ENCODE results near the gene GNAS. TPM values are rescaled to one million over a fixed set of nuclear protein-coding genes. Genes with fewer than 3 reads are reported as not detected.
"Not testable (repeated sequence)": the region's sequence is repeated elsewhere in the genome, so short reads cannot be mapped to it uniquely, and the experiment has no call there.

GNAS gene
- total RNA-seq, 2 experiments from 2014 or later, result 1,245 to 1,317 TPM

DNA sequence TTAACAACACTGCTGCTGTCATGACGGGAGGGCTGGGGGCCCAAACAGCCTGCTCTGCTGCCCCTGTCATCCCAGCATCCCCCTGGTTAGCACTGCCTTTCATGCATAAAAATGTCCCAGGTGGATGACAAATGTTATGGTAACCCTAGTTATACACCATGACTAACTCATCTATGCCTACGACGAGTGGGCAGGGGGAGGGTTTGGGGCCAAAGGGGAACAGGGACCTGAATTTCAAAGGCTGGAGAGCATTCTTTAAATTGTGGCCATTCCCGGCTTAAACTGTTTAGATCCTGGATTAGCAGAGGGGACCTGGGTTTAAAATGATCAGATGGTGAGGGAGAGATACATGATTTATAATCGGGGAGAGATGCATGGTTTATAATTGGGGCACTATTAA is 26.2 kb upstream of the GNAS start:
- POLR2A ChIA-PET, result no interaction called here
- intact Hi-C loops (cut with DNase I, micrococcal nuclease), result no loop called here

DNA sequence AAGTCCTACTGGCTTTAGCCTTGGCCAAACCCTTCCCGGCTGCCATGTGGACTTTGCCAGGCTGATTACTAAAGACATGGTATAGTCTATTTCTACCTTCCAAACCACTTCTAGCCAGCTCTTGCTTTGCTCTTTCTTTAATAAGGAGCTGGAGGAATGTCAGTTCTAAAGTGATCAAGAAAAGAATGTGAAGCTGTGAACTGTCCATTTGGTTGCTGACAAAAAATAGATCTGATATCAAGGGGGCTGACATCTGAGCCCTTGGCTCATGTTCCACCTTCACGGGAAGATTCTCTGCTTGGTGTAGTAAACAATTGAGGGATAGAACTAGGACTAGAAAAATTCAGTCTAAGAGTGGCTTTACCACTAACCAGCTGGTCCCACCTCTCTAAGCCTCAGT is 24.4 kb upstream of the GNAS start:
- no peaks in the 10 kb centered on the region for H3K9me3 Mint-ChIP-seq
- no peak for DNase-seq
- Histone ChIP-seq H3K4me3 (ENCODE audit: low read length) (no peak overlapping the region), H3K9me3 (ENCODE audit: control insufficient read depth in 1 of 2, insufficient read depth in 1 of 2, low read length in 2 of 2) (no peaks in the 10 kb centered on the region), H3K36me3 (ENCODE audit: insufficient read depth, low read length) (no peaks in the 10 kb centered on the region), H3K27me3 (ENCODE audit: control insufficient read depth in 1 of 2, insufficient read depth in 2 of 2, low read length in 2 of 2) (peaks cover 0 to 3% of the 10 kb centered on the region in 2 experiments), H3K27ac (ENCODE audit: low read depth in 1 of 2, low read length in 2 of 2) (no peak overlapping the region), H3K4me1 (ENCODE audit: insufficient read depth, low read length) (no peaks in the 10 kb centered on the region)
- no peak overlapping the region for H3K27ac Mint-ChIP-seq
- ChIA-PET CTCF (no interaction called here), POLR2A (no interaction called here)
- intact Hi-C loops (cut with DNase I, micrococcal nuclease), result no loop called here
- H3K4me1 Mint-ChIP-seq (ENCODE audit: low read depth), result no peaks in the 10 kb centered on the region
- no peaks in the 10 kb centered on the region for H3K36me3 Mint-ChIP-seq (ENCODE audit: low read depth)
- TF ChIP-seq, protein P1, sequence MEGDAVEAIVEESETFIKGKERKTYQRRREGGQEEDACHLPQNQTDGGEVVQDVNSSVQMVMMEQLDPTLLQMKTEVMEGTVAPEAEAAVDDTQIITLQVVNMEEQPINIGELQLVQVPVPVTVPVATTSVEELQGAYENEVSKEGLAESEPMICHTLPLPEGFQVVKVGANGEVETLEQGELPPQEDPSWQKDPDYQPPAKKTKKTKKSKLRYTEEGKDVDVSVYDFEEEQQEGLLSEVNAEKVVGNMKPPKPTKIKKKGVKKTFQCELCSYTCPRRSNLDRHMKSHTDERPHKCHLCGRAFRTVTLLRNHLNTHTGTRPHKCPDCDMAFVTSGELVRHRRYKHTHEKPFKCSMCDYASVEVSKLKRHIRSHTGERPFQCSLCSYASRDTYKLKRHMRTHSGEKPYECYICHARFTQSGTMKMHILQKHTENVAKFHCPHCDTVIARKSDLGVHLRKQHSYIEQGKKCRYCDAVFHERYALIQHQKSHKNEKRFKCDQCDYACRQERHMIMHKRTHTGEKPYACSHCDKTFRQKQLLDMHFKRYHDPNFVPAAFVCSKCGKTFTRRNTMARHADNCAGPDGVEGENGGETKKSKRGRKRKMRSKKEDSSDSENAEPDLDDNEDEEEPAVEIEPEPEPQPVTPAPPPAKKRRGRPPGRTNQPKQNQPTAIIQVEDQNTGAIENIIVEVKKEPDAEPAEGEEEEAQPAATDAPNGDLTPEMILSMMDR (IDR thresholded peaks at IDR 0.05), result no peak
- H3K4me3 Mint-ChIP-seq, result no peak overlapping the region
- peaks cover 14% of the 10 kb centered on the region for H3K27me3 Mint-ChIP-seq
- ATAC-seq (ENCODE audit: poor library complexity), result no peak

More for the DNA sequence above, 26.2 kb upstream of the GNAS start:
- no peaks in the 10 kb centered on the region for H3K36me3 Mint-ChIP-seq (ENCODE audit: low read depth)
- CTCF ChIA-PET, result no interaction called here
- Histone ChIP-seq H3K36me3 (ENCODE audit: insufficient read depth, low read length) (no peaks in the 10 kb centered on the region), H3K27ac (ENCODE audit: low read depth in 1 of 2, low read length in 2 of 2) (no peak overlapping the region), H3K4me1 (ENCODE audit: insufficient read depth, low read length) (no peaks in the 10 kb centered on the region), H3K27me3 (ENCODE audit: control insufficient read depth in 1 of 2, insufficient read depth in 2 of 2, low read length in 2 of 2) (no peaks in the 10 kb centered on the region), H3K9me3 (ENCODE audit: control insufficient read depth in 1 of 2, insufficient read depth in 1 of 2, low read length in 2 of 2) (peaks cover 0 to under 1% of the 10 kb centered on the region in 2 experiments), H3K4me3 (ENCODE audit: low read length) (no peak overlapping the region)
- H3K27me3 Mint-ChIP-seq, result no peaks in the 10 kb centered on the region
- ATAC-seq (ENCODE audit: poor library complexity) (no peak), DNase-seq (no peak)
- TF ChIP-seq, protein P1 (IDR thresholded peaks at IDR 0.05), result no peak
- H3K4me3 Mint-ChIP-seq, result no peak overlapping the region
- H3K4me1 Mint-ChIP-seq (ENCODE audit: low read depth), result no peaks in the 10 kb centered on the region
- H3K9me3 Mint-ChIP-seq, result no peaks in the 10 kb centered on the region
- no peak overlapping the region for H3K27ac Mint-ChIP-seq

DNA sequence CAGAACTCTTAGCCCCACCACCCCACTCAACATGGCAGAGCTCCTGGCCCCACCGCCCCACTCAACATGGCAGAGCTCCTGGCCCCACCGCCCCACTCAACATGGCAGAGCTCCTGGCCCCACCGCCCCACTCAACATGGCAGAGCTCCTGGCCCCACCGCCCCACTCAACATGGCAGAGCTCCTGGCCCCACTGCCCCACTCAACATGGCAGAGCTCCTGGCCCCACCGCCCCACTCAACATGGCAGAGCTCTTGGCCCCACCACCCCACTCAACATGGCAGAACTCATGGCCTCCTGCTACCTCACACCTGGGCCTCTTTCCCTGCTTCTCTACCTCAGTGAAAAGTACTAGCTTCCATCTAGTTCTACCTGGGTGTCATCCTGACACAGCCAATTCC is 23.7 kb upstream of the GNAS start:
- CTCF ChIA-PET; intact Hi-C loops (cut with DNase I, micrococcal nuclease); H3K4me1 ChIP-seq (ENCODE audit: insufficient read depth, low read length): not testable (repeated sequence)

DNA sequence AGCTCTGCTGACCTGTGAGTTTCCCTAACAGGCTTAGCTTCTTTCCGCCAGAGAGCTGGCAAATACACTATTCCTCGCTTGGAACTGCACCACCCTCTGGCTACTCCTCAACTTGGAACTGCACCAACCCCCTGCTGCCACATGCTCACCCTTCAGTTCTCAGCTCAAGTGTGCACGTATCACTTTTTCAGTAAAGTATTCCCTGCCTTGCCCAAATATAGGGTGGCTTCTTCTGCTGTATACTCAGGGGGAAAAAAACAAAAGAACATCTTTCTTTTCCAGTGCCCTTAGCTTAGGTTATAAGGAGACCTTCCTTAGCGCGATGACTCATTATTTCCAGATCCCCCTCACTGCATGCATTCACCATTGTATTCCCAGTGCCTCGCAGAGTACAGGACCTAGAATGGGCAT is 23.0 kb upstream of the GNAS start:
- no peaks in the 10 kb centered on the region for H3K4me1 Mint-ChIP-seq (ENCODE audit: low read depth)
- H3K4me3 Mint-ChIP-seq, result no peak overlapping the region
- no peak for DNase-seq
- peaks cover 0 to 6% of the 10 kb centered on the region in 2 experiments for H3K27me3 ChIP-seq (ENCODE audit: control insufficient read depth in 1 of 2, insufficient read depth in 2 of 2, low read length in 2 of 2)
- no peaks in the 10 kb centered on the region for H3K36me3 ChIP-seq (ENCODE audit: insufficient read depth, low read length)
- no peaks in the 10 kb centered on the region for H3K9me3 Mint-ChIP-seq
- H3K27ac Mint-ChIP-seq, result no peak overlapping the region
- intact Hi-C loops (cut with DNase I, micrococcal nuclease), result no loop called here
- H3K27me3 Mint-ChIP-seq, result peaks cover 28% of the 10 kb centered on the region
- ATAC-seq (ENCODE audit: poor library complexity), result no peak
- no peaks in the 10 kb centered on the region for H3K4me1 ChIP-seq (ENCODE audit: insufficient read depth, low read length)
- no peak overlapping the region for H3K27ac ChIP-seq (ENCODE audit: low read depth in 1 of 2, low read length in 2 of 2)
- ChIA-PET CTCF (no interaction called here), POLR2A (no interaction called here)
- no peak overlapping the region for H3K4me3 ChIP-seq (ENCODE audit: low read length)
- no peaks in the 10 kb centered on the region for H3K36me3 Mint-ChIP-seq (ENCODE audit: low read depth)
- H3K9me3 ChIP-seq (ENCODE audit: control insufficient read depth in 1 of 2, insufficient read depth in 1 of 2, low read length in 2 of 2), result no peaks in the 10 kb centered on the region
- TF ChIP-seq, protein P1 (IDR thresholded peaks at IDR 0.05), result no peak

More for the DNA sequence above, 23.7 kb upstream of the GNAS start:
- H3K27me3 ChIP-seq (ENCODE audit: control insufficient read depth in 1 of 2, insufficient read depth in 2 of 2, low read length in 2 of 2); H3K9me3 Mint-ChIP-seq; POLR2A ChIA-PET; H3K27ac ChIP-seq (ENCODE audit: low read depth in 1 of 2, low read length in 2 of 2); H3K4me3 Mint-ChIP-seq; H3K36me3 ChIP-seq (ENCODE audit: insufficient read depth, low read length); DNase-seq; H3K36me3 Mint-ChIP-seq (ENCODE audit: low read depth); H3K4me3 ChIP-seq (ENCODE audit: low read length); H3K4me1 Mint-ChIP-seq (ENCODE audit: low read depth); H3K27ac Mint-ChIP-seq; H3K9me3 ChIP-seq (ENCODE audit: control insufficient read depth in 1 of 2, insufficient read depth in 1 of 2, low read length in 2 of 2); ATAC-seq (ENCODE audit: poor library complexity): not testable (repeated sequence)
- peaks cover 21% of the 10 kb centered on the region for H3K27me3 Mint-ChIP-seq

All from CD4-positive, alpha-beta T cell (primary cell).